ENCODE results near the gene HLA-DQB1. TPM values are rescaled to one million over a fixed set of nuclear protein-coding genes. Genes with fewer than 3 reads are reported as not detected.

Gene HLA-DQB1
- total RNA-seq (2016; rRNA removed; fragmentation: Illumina TruSeq; extraction: Trizol) (not detected in 2 replicates), polyA plus RNA-seq (2011; rRNA removed) (not detected in 2 replicates), polyA minus RNA-seq (2011; rRNA and poly(A)+ RNA removed; ENCODE audit: low replicate concordance) (0.14 TPM in 1 of 2 replicates, not detected in the other), Bru-seq, nascent RNA (percentile 13 among the genes with signal in this experiment), BruChase-seq, experiment 1, labeled RNA remaining after a 6-hour chase (percentile 23 among the genes with signal in this experiment), BruChase-seq, experiment 2, labeled RNA remaining after a 2-hour chase (percentile 15 among the genes with signal in this experiment)
- not detected in 2 replicates for total RNA-seq (2016; cell fraction: cytosol; rRNA removed; fragmentation: Illumina TruSeq; extraction: Trizol; ENCODE audit: low read depth)
- total RNA-seq (2016; cell fraction: insoluble cytoplasmic fraction; rRNA removed; fragmentation: Illumina TruSeq; extraction: Trizol) = not detected in 2 replicates
- total RNA-seq (2016; cell fraction: membrane; rRNA removed; fragmentation: Illumina TruSeq; extraction: Trizol) = not detected in 2 replicates
- not detected in 2 replicates for total RNA-seq (2016; cell fraction: nucleus; rRNA removed; fragmentation: Illumina TruSeq; extraction: Trizol)
- polyA plus RNA-seq (2011; cell fraction: cytosol; rRNA removed) = 0.08 and 0.21 TPM in 2 replicates
- 0.10 and 0.18 TPM in 2 replicates for polyA plus RNA-seq (2011; cell fraction: nucleus; rRNA removed)
- polyA plus RNA-seq (2012) = not detected in 2 replicates
- not detected in 2 replicates for polyA plus RNA-seq (2016; cell fraction: cytosol; fragmentation: Illumina TruSeq; extraction: Trizol; ENCODE audit: low read depth)
- polyA plus RNA-seq (2016; cell fraction: insoluble cytoplasmic fraction; fragmentation: Illumina TruSeq; extraction: Trizol; ENCODE audit: low read depth) = not detected in 2 replicates
- polyA plus RNA-seq (2016; cell fraction: membrane; fragmentation: Illumina TruSeq; extraction: Trizol; ENCODE audit: low read depth) = not detected in 2 replicates
- polyA plus RNA-seq (2016; cell fraction: nucleus; fragmentation: Illumina TruSeq; extraction: Trizol; ENCODE audit: insufficient read depth, low read depth) = not detected in 2 replicates
- polyA minus RNA-seq (2011; cell fraction: cytosol; rRNA and poly(A)+ RNA removed) = not detected in 2 replicates
- polyA minus RNA-seq (2011; cell fraction: nucleus; rRNA and poly(A)+ RNA removed) = not detected in 2 replicates
- long read RNA-seq, experiment 1 = 0 reads
- long read RNA-seq, experiment 2, partial matches to known transcripts = 0 of 1 reads
- long read RNA-seq, experiment 2, other reads (novel, unspliced or antisense) = 0 of 1 reads

GRCh38 chr6:32666420-32667300, at the start of gene HLA-DQB1:
Gene HLA-DQB1 (minus strand): TSS chr6:32666657. CDS start chr6:32666607, 50 bp downstream.
- Histone ChIP-seq H3K4me3 (replicated peaks in 1 of 3; ENCODE audit: insufficient read depth in 1 of 3, low read depth in 2 of 3, low read length in 3 of 3) (no peak within 1 kb of the TSS), H3K27ac (ENCODE audit: extremely low read length, insufficient read depth, low read length) (no peak within 1 kb of the TSS), H3K9me3 (ENCODE audit: low read length) (peaks cover 5% of the 10 kb centered on the region), H2AFZ (ENCODE audit: low read length) (no peak within 1 kb of the TSS), H3K9ac (ENCODE audit: insufficient read depth, low read depth, low read length) (no peak within 1 kb of the TSS), H3K36me3 (replicated peaks in 1 of 2; ENCODE audit: control insufficient read depth in 1 of 2, insufficient read depth in 2 of 2, low read length in 2 of 2) (no peaks in the 10 kb centered on the region), H3K79me2 (ENCODE audit: insufficient read depth, low read length) (no peaks in the 10 kb centered on the region), H3K27me3 (ENCODE audit: control insufficient read depth in 1 of 2, insufficient read depth in 2 of 2, low read length in 2 of 2) (peaks cover 1 to 10% of the 10 kb centered on the region in 2 experiments; a peak in 3 of 5 replicates), H3K4me1 (ENCODE audit: insufficient read depth, low read length) (no peaks in the 10 kb centered on the region), H3K4me2 (ENCODE audit: low read depth, low read length) (no peak within 1 kb of the TSS), H4K20me1 (ENCODE audit: insufficient read depth, low read length) (no peaks in the 10 kb centered on the region)
- peak; percentile 76 for ATAC-seq
- FAIRE-seq = peak; percentile 4
- ChIA-PET CTCF (ENCODE audit: low intra/inter-chr PET ratio, low total read pairs) (no interaction called here), POLR2A (no interaction called here)
- BruUV-seq (replicated peaks) = no TSS peak
- whole genome bisulfite sequencing (ENCODE audit: low lambda C conversion rate) = 14% methylated on average over 15 of the region's 16 CpGs
- DNase-seq (ENCODE audit: low spot score) = peak; percentile 22
- in situ Hi-C loops (cut with HindIII; ENCODE audit: extremely low pct_ligation_motif_present, low pct_unique_long_range_greater_than_20kb) = no loop called here
- intact Hi-C loops (cut with micrococcal nuclease; ENCODE audit: unreplicated experiment) = no loop called here
- TF ChIP-seq ZKSCAN5 (CRISPR knock-in tag; IDR thresholded peaks at IDR 0.05) (no peak), NFYC (CRISPR knock-in tag; IDR thresholded peaks at IDR 0.05) (peak; percentile 55; the same call in 1 of the 2 replicates), ZNF883 (CRISPR knock-in tag; IDR thresholded peaks at IDR 0.05; ENCODE audit: not compliant biosample characterization) (no peak), ARID5B (CRISPR knock-in tag; IDR thresholded peaks at IDR 0.05) (no peak), RFXANK (CRISPR knock-in tag; IDR thresholded peaks at IDR 0.05) (peak; percentile 98), REST (IDR thresholded peaks at IDR 0.05; ENCODE audit: borderline replicate concordance in 1 of 2, low read depth in 1 of 2, low read length in 2 of 2) (no peak), ZFP37 (CRISPR knock-in tag; IDR thresholded peaks at IDR 0.05; ENCODE audit: borderline replicate concordance) (no peak), NKX3-1 (CRISPR knock-in tag; IDR thresholded peaks at IDR 0.05) (no peak), FOXK2 (IDR thresholded peaks at IDR 0.05) (no peak), ZNF543 (CRISPR knock-in tag; IDR thresholded peaks at IDR 0.05) (no peak), ZNF614 (CRISPR knock-in tag; IDR thresholded peaks at IDR 0.05; ENCODE audit: borderline replicate concordance) (no peak), RBAK (CRISPR knock-in tag; IDR thresholded peaks at IDR 0.05) (no peak)

All from HepG2 (cell line).